ENCODE measurements around the gene CIRBP. TPM values are rescaled to one million over a fixed set of nuclear protein-coding genes. Genes with fewer than 3 reads are reported as not detected.

The CIRBP gene
- total RNA-seq, 1 experiment from 2014 or later = 136 TPM

DNA sequence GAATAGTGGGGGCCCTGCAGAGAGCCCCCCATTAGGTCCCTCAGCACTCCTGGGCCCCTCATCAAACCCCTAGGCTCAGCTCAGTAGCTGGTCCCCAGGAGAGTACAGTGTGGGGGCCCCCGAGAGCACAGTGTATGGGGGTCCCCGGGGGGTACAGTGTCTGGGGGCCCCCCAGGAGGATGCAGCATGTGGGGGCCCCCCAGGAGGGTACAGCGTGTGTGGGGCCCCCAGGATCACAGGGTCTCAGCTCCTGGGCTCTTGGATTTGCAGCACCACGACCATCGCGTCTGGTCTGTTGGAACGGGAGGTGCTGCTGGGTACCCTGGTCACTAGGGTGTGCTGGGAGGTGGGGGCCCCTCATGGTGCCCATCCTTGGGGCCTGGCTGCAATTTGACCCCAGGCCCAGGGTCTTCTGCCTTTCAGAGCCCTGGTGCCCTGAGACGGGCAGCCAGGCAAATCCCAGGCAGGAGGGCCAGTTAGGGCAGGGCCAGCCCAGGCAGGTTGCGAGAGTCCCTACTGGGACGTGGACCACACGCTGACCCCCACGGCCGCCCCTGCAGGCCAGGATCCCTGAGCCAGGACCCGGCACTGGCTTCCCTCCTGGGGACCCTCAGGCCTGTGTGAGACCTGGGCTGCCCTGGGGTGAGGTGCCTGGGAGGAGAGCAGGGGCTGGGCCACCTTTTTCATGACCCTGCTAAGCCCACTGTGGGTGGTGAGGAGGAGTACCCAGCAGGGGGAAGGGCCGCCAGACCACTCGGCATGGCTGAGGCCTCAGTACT is 44.9 kb upstream of the CIRBP start:
- Histone ChIP-seq H3K9me2 (replicated peaks; ENCODE audit: low read length) (no peaks in the 10 kb centered on the region), H3F3A (ENCODE audit: low read length, unreplicated experiment) (no peaks in the 10 kb centered on the region), H2AFZ (ENCODE audit: low read length) (no peak overlapping the region), H3K9ac (ENCODE audit: low read length) (no peak overlapping the region), H3K4me2 (ENCODE audit: low read length) (no peak overlapping the region), H3K79me2 (ENCODE audit: low read length) (no peaks in the 10 kb centered on the region), H3K9me3 (ENCODE audit: low read length) (no peaks in the 10 kb centered on the region), H3K4me1 (ENCODE audit: insufficient read depth, low read length) (no peaks in the 10 kb centered on the region), H3K36me3 (ENCODE audit: low read depth, low read length) (no peaks in the 10 kb centered on the region), H3K4me3 (ENCODE audit: low read length) (no peak overlapping the region), H3K27ac (ENCODE audit: low read length) (no peak overlapping the region), H4K20me1 (ENCODE audit: low read length) (no peaks in the 10 kb centered on the region), H3K27me3 (ENCODE audit: low read length) (no peaks in the 10 kb centered on the region)
- TF ChIP-seq EZH2phosphoT487 (IDR thresholded peaks at IDR 0.05; ENCODE audit: borderline replicate concordance, low read length) = no peak
- TF ChIP-seq EZH2 (IDR thresholded peaks at IDR 0.05; ENCODE audit: low read length, unreplicated experiment) = no peak
- TF ChIP-seq, protein P1, sequence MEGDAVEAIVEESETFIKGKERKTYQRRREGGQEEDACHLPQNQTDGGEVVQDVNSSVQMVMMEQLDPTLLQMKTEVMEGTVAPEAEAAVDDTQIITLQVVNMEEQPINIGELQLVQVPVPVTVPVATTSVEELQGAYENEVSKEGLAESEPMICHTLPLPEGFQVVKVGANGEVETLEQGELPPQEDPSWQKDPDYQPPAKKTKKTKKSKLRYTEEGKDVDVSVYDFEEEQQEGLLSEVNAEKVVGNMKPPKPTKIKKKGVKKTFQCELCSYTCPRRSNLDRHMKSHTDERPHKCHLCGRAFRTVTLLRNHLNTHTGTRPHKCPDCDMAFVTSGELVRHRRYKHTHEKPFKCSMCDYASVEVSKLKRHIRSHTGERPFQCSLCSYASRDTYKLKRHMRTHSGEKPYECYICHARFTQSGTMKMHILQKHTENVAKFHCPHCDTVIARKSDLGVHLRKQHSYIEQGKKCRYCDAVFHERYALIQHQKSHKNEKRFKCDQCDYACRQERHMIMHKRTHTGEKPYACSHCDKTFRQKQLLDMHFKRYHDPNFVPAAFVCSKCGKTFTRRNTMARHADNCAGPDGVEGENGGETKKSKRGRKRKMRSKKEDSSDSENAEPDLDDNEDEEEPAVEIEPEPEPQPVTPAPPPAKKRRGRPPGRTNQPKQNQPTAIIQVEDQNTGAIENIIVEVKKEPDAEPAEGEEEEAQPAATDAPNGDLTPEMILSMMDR (conservative IDR thresholded peaks at IDR 0.05; ENCODE audit: low read depth, low read length) = no peak
- ATAC-seq = no peak
- BruUV-seq (replicated peaks) = no TSS peak
- intact Hi-C loops (cut with micrococcal nuclease) = no loop called here
- ChIA-PET POLR2A (ENCODE audit: unreplicated experiment) (no interaction called here), CTCF (no interaction called here)
- no peak for DNase-seq

DNA sequence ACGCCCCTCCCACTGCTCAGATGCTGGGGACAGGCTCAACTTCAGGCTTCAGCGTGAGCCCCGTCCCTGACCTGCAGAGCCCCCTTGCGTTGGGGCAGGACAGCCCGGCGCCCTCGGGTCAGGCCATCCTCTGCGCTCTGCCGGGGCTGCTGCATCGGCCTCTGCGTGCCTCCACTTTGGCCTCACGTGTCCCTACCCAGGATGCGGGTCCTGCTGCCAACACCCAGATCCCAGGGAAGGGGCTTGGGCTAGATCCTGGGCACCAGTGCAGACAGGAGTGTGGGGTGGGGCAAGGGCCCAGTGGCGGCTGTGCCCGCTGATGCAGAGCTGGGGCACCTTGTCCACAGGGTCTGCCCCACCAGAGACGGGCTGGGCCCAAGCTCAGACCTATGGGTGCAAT is 44.3 kb upstream of the CIRBP start:
- Histone ChIP-seq H4K20me1 (ENCODE audit: low read length) (no peaks in the 10 kb centered on the region), H3K9ac (ENCODE audit: low read length) (no peak overlapping the region), H3F3A (ENCODE audit: low read length, unreplicated experiment) (no peaks in the 10 kb centered on the region), H3K4me1 (ENCODE audit: insufficient read depth, low read length) (no peaks in the 10 kb centered on the region), H3K27me3 (ENCODE audit: low read length) (no peaks in the 10 kb centered on the region), H3K9me3 (ENCODE audit: low read length) (no peaks in the 10 kb centered on the region), H2AFZ (ENCODE audit: low read length) (no peak overlapping the region), H3K27ac (ENCODE audit: low read length) (no peak overlapping the region), H3K9me2 (replicated peaks; ENCODE audit: low read length) (no peaks in the 10 kb centered on the region), H3K4me2 (ENCODE audit: low read length) (no peak overlapping the region), H3K36me3 (ENCODE audit: low read depth, low read length) (no peaks in the 10 kb centered on the region), H3K79me2 (ENCODE audit: low read length) (no peaks in the 10 kb centered on the region), H3K4me3 (ENCODE audit: low read length) (no peak overlapping the region)
- CTCF ChIA-PET = interaction anchor here (0.5 to 0.6 kb wide), 2 partner anchors 17 to 212 kb away, joined by 5 read pairs; partner anchors contain the start of gene ATP5F1D
- POLR2A ChIA-PET (ENCODE audit: unreplicated experiment) = no interaction called here
- no TSS peak for BruUV-seq (replicated peaks)
- ATAC-seq (no peak), DNase-seq (no peak)
- intact Hi-C loops (cut with micrococcal nuclease) = no loop called here
- TF ChIP-seq EZH2phosphoT487 (IDR thresholded peaks at IDR 0.05; ENCODE audit: borderline replicate concordance, low read length) (no peak), EZH2 (IDR thresholded peaks at IDR 0.05; ENCODE audit: low read length, unreplicated experiment) (no peak)
- TF ChIP-seq, protein P1 (conservative IDR thresholded peaks at IDR 0.05; ENCODE audit: low read depth, low read length) = no peak
